Neural progenitor cell (in vitro differentiated cells): Measurements from ENCODE around the gene MBOAT7.

Experiments
- EZH2 ChIP-seq: fragments of 200-600 bp; sonication (generic); IDR thresholded peaks from 2 replicates; pipeline ENCODE4 v1.6.1; 2017; ENCODE audit warnings: antibody characterized with exemption, mild to moderate bottlenecking, moderate library complexity
- TF ChIP-seq, protein P1 (sequence below): fragments of 200-600 bp; sonication (generic); IDR thresholded peaks from 2 replicates; pipeline ENCODE4 v1.5.1; 2017; ENCODE audit warnings: antibody characterized with exemption, mild to moderate bottlenecking

GRCh38 chr19:54123682-54124081 lies 65.7 kb downstream of the MBOAT7 start:
- TF ChIP-seq EZH2: no peak
- TF ChIP-seq, protein P1, sequence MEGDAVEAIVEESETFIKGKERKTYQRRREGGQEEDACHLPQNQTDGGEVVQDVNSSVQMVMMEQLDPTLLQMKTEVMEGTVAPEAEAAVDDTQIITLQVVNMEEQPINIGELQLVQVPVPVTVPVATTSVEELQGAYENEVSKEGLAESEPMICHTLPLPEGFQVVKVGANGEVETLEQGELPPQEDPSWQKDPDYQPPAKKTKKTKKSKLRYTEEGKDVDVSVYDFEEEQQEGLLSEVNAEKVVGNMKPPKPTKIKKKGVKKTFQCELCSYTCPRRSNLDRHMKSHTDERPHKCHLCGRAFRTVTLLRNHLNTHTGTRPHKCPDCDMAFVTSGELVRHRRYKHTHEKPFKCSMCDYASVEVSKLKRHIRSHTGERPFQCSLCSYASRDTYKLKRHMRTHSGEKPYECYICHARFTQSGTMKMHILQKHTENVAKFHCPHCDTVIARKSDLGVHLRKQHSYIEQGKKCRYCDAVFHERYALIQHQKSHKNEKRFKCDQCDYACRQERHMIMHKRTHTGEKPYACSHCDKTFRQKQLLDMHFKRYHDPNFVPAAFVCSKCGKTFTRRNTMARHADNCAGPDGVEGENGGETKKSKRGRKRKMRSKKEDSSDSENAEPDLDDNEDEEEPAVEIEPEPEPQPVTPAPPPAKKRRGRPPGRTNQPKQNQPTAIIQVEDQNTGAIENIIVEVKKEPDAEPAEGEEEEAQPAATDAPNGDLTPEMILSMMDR: no peak
